GM23338 (cell line): ENCODE data around the gene ASPRV1. TPM values are rescaled to one million over a fixed set of nuclear protein-coding genes. Genes with fewer than 3 reads are reported as not detected.

Experiments used
- ATAC-seq: fragments of 200-7000 bp; cut with Tn5 transposase; 3 replicates; pipeline ENCODE4 v1.9.1; 2020
- DNase-seq: peaks from one replicate; pipeline ENCODE4 v3.0.0-alpha.2; 2015; ENCODE audit warnings: low spot score
- H2AFZ ChIP-seq: fragments of 200-600 bp; sonication (generic); 2 replicates; pipeline ENCODE4 v1.8.0; 2016; ENCODE audit warnings: antibody characterized with exemption, mild to moderate bottlenecking, moderate library complexity
- H3F3A ChIP-seq: fragments of 200-600 bp; sonication (generic); replicated peaks from 2 replicates; pipeline ENCODE4 v1.8.0; 2017; ENCODE audit warnings: antibody characterized with exemption, mixed run types, low read depth
- H3K27ac ChIP-seq: fragments of 200-600 bp; sonication (generic); 2 replicates; pipeline ENCODE4 v1.6.1; 2016; ENCODE audit warnings: low read depth
- H3K27me3 ChIP-seq: fragments of 200-600 bp; sonication (generic); 2 replicates; pipeline ENCODE4 v1.8.0; 2016; ENCODE audit warnings: mild to moderate bottlenecking, mixed run types, moderate library complexity; ENCODE audit not compliant: insufficient read depth
- H3K36me3 ChIP-seq: fragments of 200-600 bp; sonication (generic); 2 replicates; pipeline ENCODE4 v1.8.0; 2016; ENCODE audit warnings: mild to moderate bottlenecking; ENCODE audit not compliant: insufficient read depth
- H3K4me1 ChIP-seq: fragments of 200-600 bp; sonication (generic); 2 replicates; pipeline ENCODE4 v1.8.0; 2016; ENCODE audit warnings: mild to moderate bottlenecking, moderate library complexity; ENCODE audit not compliant: insufficient read depth
- H3K4me2 ChIP-seq: fragments of 200-600 bp; sonication (generic); 2 replicates; pipeline ENCODE4 v1.7.1; 2017; ENCODE audit warnings: mixed run types
- H3K4me3 ChIP-seq: fragments of 200-600 bp; sonication (generic); 2 replicates; pipeline ENCODE4 v1.6.1; 2016; ENCODE audit warnings: mixed run types
- H3K79me2 ChIP-seq: fragments of 200-600 bp; sonication (generic); replicated peaks from 2 replicates; pipeline ENCODE4 v1.8.0; 2017; ENCODE audit warnings: mild to moderate bottlenecking; ENCODE audit not compliant: insufficient read depth
- H3K9me2 ChIP-seq: fragments of 200-600 bp; sonication (generic); 2 replicates; pipeline ENCODE4 v1.8.0; 2017; ENCODE audit not compliant: insufficient read depth
- H4K20me1 ChIP-seq: fragments of 200-600 bp; sonication (generic); replicated peaks from 2 replicates; pipeline ENCODE4 v1.8.0; 2017; ENCODE audit warnings: mild to moderate bottlenecking; ENCODE audit not compliant: insufficient read depth
- H3K27ac Mint-ChIP-seq: 2 replicates; pipeline ENCODE4 v1.8.0; 2020; ENCODE audit warnings: inconsistent platforms, mild to moderate bottlenecking, moderate library complexity, mixed read lengths
- H3K27me3 Mint-ChIP-seq: 3 replicates; pipeline ENCODE4 v1.8.0; 2022; ENCODE audit warnings: low read depth, mild to moderate bottlenecking, moderate library complexity, mixed read lengths, inconsistent platforms; ENCODE audit not compliant: insufficient read depth, poor library complexity
- H3K36me3 Mint-ChIP-seq: 3 replicates; pipeline ENCODE4 v1.8.0; 2021; ENCODE audit warnings: low read depth, mild to moderate bottlenecking, inconsistent platforms, moderate library complexity, mixed read lengths
- H3K4me1 Mint-ChIP-seq: 3 replicates; pipeline ENCODE4 v1.8.0; 2020; ENCODE audit warnings: mild to moderate bottlenecking, inconsistent platforms, mixed read lengths
- H3K4me3 Mint-ChIP-seq: 3 replicates; pipeline ENCODE4 v1.8.0; 2021; ENCODE audit warnings: moderate library complexity, mild to moderate bottlenecking, inconsistent platforms, mixed read lengths
- H3K9me3 Mint-ChIP-seq: 3 replicates; pipeline ENCODE4 v1.8.0; 2020; ENCODE audit warnings: moderate library complexity, mild to moderate bottlenecking, inconsistent platforms, mixed read lengths
- CREB1 ChIP-seq: fragments of 250-450 bp; sonication (Bioruptor Pico); IDR thresholded peaks from 2 replicates; pipeline ENCODE4 v1.5.0; 2020; ENCODE audit warnings: low read depth, mild to moderate bottlenecking, moderate library complexity
- EZH2 ChIP-seq: fragments of 200-600 bp; sonication (generic); IDR thresholded peaks from one replicate; pipeline ENCODE4 v1.8.0; 2017; ENCODE audit warnings: antibody characterized with exemption, mild to moderate bottlenecking, low read depth; ENCODE audit not compliant: unreplicated experiment
- JUNB ChIP-seq: IDR thresholded peaks from one replicate; pipeline ENCODE4 v1.6.1; 2016; ENCODE audit warnings: antibody characterized with exemption; ENCODE audit not compliant: unreplicated experiment
- STAT1 ChIP-seq: IDR thresholded peaks from one replicate; pipeline ENCODE4 v1.6.1; 2016; ENCODE audit warnings: antibody characterized with exemption; ENCODE audit not compliant: unreplicated experiment
- polyA plus RNA-seq: library from polyadenylated mRNA; unstranded; fragments of >200 nt; fragmentation: Nextera tagmentation; extraction: Ambion mirVana; gene quantifications from 2 replicates; pipeline ENCODE4 v1.2.1, GENCODE V29; 2016
- total RNA-seq: library from RNA; depleted of rRNA; stranded (reverse); fragments of >200 nt; shearing (Covaris generic); gene quantifications from 2 replicates; pipeline ENCODE4 v1.2.3, GENCODE V29; 2014
- TF ChIP-seq, protein P1 (sequence below): fragments of 250-450 bp; sonication (Bioruptor Pico); IDR thresholded peaks from 2 replicates; pipeline ENCODE4 v1.5.0; 2020; ENCODE audit warnings: mild to moderate bottlenecking, moderate library complexity
- TF ChIP-seq, protein P2 (sequence below): IDR thresholded peaks from one replicate; pipeline ENCODE4 v1.6.1; 2018; ENCODE audit warnings: antibody characterized with exemption; ENCODE audit not compliant: unreplicated experiment

The ASPRV1 gene
- total and polyA plus RNA-seq, 2 experiments from 2014 or later = 0.60 to 1.4 TPM

DNA sequence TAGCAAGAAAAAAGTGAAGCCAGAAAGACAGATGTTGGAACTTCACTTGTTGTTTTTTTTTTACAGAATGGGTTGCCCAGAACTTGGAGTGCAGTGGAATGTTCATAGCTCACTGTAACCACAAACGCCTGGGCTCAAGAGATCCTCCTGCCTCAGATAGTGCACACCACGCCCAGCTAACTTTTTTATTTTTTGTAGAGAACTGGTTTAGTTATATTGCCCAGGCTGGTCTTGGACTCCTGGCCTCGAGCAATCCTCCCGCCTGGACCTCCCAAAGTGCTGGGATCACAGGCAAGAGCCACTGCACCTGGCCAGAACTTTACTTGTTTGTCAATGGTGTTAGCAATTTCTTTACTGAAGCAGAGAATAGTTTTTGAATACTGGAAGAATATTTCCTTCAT lies 11.9 kb upstream of the ASPRV1 start (continued):
- TF ChIP-seq, protein P1, sequence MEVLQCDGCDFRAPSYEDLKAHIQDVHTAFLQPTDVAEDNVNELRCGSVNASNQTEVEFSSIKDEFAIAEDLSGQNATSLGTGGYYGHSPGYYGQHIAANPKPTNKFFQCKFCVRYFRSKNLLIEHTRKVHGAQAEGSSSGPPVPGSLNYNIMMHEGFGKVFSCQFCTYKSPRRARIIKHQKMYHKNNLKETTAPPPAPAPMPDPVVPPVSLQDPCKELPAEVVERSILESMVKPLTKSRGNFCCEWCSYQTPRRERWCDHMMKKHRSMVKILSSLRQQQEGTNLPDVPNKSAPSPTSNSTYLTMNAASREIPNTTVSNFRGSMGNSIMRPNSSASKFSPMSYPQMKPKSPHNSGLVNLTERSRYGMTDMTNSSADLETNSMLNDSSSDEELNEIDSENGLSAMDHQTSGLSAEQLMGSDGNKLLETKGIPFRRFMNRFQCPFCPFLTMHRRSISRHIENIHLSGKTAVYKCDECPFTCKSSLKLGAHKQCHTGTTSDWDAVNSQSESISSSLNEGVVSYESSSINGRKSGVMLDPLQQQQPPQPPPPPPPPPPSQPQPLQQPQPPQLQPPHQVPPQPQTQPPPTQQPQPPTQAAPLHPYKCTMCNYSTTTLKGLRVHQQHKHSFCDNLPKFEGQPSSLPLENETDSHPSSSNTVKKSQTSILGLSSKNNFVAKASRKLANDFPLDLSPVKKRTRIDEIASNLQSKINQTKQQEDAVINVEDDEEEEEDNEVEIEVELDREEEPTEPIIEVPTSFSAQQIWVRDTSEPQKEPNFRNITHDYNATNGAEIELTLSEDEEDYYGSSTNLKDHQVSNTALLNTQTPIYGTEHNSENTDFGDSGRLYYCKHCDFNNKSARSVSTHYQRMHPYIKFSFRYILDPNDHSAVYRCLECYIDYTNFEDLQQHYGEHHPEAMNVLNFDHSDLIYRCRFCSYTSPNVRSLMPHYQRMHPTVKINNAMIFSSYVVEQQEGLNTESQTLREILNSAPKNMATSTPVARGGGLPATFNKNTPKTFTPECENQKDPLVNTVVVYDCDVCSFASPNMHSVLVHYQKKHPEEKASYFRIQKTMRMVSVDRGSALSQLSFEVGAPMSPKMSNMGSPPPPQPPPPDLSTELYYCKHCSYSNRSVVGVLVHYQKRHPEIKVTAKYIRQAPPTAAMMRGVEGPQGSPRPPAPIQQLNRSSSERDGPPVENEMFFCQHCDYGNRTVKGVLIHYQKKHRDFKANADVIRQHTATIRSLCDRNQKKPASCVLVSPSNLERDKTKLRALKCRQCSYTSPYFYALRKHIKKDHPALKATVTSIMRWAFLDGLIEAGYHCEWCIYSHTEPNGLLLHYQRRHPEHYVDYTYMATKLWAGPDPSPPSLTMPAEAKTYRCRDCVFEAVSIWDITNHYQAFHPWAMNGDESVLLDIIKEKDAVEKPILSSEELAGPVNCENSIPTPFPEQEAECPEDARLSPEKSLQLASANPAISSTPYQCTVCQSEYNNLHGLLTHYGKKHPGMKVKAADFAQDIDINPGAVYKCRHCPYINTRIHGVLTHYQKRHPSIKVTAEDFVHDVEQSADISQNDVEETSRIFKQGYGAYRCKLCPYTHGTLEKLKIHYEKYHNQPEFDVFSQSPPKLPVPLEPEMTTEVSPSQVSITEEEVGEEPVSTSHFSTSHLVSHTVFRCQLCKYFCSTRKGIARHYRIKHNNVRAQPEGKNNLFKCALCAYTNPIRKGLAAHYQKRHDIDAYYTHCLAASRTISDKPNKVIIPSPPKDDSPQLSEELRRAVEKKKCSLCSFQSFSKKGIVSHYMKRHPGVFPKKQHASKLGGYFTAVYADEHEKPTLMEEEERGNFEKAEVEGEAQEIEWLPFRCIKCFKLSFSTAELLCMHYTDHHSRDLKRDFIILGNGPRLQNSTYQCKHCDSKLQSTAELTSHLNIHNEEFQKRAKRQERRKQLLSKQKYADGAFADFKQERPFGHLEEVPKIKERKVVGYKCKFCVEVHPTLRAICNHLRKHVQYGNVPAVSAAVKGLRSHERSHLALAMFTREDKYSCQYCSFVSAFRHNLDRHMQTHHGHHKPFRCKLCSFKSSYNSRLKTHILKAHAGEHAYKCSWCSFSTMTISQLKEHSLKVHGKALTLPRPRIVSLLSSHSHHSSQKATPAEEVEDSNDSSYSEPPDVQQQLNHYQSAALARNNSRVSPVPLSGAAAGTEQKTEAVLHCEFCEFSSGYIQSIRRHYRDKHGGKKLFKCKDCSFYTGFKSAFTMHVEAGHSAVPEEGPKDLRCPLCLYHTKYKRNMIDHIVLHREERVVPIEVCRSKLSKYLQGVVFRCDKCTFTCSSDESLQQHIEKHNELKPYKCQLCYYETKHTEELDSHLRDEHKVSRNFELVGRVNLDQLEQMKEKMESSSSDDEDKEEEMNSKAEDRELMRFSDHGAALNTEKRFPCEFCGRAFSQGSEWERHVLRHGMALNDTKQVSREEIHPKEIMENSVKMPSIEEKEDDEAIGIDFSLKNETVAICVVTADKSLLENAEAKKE (CRISPR knock-in tag) = no peak
- no peak for TF ChIP-seq EZH2
- no peak for TF ChIP-seq CREB1

DNA sequence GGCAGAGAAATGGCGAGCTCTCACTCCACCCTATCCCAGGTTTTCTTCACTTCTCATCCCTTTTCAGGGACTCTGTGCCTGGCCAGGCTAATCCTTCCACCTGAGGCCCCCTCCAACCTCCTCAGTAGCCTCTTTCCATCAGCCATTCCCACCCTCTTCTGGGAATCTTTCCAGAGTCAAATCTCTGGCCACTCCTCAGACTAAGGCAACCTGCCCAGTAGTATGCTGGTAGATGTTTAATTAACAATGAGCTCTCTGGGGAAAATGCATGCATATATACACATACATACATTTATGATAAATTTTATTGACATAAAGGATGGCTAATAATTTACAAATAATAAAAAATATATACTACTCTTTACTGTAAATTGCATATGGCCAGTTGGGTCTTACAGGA lies 11.4 kb upstream of the ASPRV1 start:
- H3F3A ChIP-seq = no peaks in the 10 kb centered on the region
- H2AFZ ChIP-seq = no peak overlapping the region
- H3K27me3 ChIP-seq = no peaks in the 10 kb centered on the region
- ATAC-seq (no peak), DNase-seq (no peak)
- no peak overlapping the region for H3K4me2 ChIP-seq
- 0 out of 2 replicates have a peak, but pooled peaks cover 3% of the 10 kb centered on the region for H3K9me2 ChIP-seq
- H3K27ac ChIP-seq = no peak overlapping the region
- H3K36me3 ChIP-seq = no peaks in the 10 kb centered on the region
- no peaks in the 10 kb centered on the region for H4K20me1 ChIP-seq
- H3K4me3 ChIP-seq = no peak overlapping the region
- H3K36me3 Mint-ChIP-seq = no peaks in the 10 kb centered on the region; the same call in 2 of the 3 replicates
- peaks cover 11% of the 10 kb centered on the region for H3K4me1 Mint-ChIP-seq
- no peak overlapping the region for H3K27ac Mint-ChIP-seq
- H3K27me3 Mint-ChIP-seq = peaks cover 8% of the 10 kb centered on the region
- no peaks in the 10 kb centered on the region for H3K79me2 ChIP-seq
- no peaks in the 10 kb centered on the region for H3K4me1 ChIP-seq
- H3K4me3 Mint-ChIP-seq = no peak overlapping the region
- no peaks in the 10 kb centered on the region for H3K9me3 Mint-ChIP-seq
- TF ChIP-seq STAT1 = no peak
- TF ChIP-seq, protein P2, sequence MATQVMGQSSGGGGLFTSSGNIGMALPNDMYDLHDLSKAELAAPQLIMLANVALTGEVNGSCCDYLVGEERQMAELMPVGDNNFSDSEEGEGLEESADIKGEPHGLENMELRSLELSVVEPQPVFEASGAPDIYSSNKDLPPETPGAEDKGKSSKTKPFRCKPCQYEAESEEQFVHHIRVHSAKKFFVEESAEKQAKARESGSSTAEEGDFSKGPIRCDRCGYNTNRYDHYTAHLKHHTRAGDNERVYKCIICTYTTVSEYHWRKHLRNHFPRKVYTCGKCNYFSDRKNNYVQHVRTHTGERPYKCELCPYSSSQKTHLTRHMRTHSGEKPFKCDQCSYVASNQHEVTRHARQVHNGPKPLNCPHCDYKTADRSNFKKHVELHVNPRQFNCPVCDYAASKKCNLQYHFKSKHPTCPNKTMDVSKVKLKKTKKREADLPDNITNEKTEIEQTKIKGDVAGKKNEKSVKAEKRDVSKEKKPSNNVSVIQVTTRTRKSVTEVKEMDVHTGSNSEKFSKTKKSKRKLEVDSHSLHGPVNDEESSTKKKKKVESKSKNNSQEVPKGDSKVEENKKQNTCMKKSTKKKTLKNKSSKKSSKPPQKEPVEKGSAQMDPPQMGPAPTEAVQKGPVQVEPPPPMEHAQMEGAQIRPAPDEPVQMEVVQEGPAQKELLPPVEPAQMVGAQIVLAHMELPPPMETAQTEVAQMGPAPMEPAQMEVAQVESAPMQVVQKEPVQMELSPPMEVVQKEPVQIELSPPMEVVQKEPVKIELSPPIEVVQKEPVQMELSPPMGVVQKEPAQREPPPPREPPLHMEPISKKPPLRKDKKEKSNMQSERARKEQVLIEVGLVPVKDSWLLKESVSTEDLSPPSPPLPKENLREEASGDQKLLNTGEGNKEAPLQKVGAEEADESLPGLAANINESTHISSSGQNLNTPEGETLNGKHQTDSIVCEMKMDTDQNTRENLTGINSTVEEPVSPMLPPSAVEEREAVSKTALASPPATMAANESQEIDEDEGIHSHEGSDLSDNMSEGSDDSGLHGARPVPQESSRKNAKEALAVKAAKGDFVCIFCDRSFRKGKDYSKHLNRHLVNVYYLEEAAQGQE = no peak
- TF ChIP-seq JUNB = no peak
- TF ChIP-seq, protein P1 (CRISPR knock-in tag) = no peak
